Activated CD8-positive, alpha-beta memory T cell treated with anti-CD3 and anti-CD28 coated beads, Interleukin-2, amount 50 U/mL, for 4 hours (primary cell): ENCODE measurements around the gene KRTAP1-3.
"Not testable (repeated sequence)": the region's sequence is repeated elsewhere in the genome, so short reads cannot be mapped to it uniquely, and the experiment has no call there.

Experiments used
- DNase-seq: peaks from one replicate; pipeline ENCODE4 v3.0.0-alpha.2; 2020

Gene KRTAP1-3

GRCh38 chr17:41054025-41054424 lies 19.4 kb upstream of the KRTAP1-3 start:
- DNase-seq: no peak

DNA sequence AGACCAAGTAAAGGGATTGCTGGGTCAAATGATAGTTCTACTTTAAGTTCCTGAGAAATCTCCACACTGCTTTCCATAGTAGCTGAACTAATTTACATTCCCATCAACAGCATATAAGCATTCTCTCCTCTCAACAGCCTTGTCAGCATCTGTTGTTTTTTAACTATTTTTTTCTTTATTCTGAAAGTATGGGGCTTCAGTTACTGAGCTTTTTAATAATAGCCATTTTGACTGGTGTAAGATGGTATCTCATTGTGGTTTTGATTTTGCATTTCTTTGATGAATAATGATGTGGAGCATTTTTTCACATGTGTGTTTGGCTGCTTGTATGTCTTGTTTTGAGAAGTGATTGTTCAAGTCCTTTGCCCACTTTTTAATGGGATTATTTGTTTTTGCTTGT lies 17.9 kb upstream of the KRTAP1-3 start:
- DNase-seq: no peak

DNA sequence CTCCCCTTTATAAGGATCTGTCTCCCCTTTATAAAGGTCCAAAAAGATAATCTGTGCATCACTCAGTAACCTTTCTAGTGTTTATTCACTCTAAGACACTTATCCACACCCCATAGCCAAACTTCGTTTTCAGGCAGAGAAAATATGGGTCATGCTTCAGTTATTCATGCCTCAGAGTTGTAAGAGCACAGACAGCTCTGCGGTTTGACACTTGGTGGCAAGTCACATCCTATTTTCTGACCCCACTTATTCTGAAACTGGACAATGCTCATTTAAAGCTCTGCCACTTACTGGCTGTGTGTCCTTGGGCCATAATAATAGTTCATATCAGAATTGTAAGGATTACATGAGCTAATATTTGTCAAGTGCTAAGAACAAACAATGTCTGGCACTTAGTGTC lies 14.4 kb upstream of the KRTAP1-3 start:
- no peak for DNase-seq

DNA sequence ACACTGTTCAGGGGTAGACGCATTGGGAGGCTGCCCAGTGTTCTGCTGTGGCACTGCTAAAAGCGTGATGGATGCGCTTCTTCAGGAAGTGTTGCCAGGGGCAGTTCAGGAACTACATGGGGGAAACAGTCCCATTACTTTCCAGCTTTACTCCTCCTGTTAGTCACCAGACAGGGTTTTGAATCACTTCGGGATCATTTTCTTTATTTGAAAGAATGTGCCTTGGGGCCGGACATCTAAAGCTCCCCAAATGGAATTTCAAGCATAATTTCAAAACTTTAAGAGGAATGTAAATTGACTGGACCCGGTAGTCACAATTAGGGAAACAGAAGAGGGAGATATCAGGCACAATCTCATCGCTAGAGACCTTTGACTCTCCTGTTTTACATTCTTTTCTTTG lies 13.8 kb upstream of the KRTAP1-3 start:
- DNase-seq: no peak

GRCh38 chr17:41046735-41047465 lies 12.2 kb upstream of the KRTAP1-3 start, which contains the start of gene KRTAP2-1:
KRTAP2-1 (minus strand) TSS chr17:41047316; CDS start chr17:41047267, 49 bp downstream.
- not testable (repeated sequence) for DNase-seq

DNA sequence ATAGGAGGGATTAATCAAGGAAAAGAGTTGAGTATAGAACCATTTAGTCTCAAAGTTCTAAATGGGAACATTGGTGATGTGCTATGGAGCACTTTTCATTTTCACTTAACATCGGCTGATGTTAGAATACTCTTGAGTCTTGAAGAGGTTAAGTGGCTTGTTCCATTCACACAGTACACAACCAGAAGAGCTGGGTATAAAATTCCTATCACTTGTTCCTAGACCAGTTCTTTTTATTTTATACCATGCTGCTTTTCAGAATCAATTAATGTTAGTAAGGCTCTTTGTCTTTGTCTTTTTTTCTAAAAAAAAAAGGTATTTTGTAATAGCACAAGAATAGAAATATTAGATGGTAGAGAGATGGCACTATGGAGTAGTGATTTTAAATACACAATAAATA lies 8.3 kb upstream of the KRTAP1-3 start:
- no peak for DNase-seq

DNA sequence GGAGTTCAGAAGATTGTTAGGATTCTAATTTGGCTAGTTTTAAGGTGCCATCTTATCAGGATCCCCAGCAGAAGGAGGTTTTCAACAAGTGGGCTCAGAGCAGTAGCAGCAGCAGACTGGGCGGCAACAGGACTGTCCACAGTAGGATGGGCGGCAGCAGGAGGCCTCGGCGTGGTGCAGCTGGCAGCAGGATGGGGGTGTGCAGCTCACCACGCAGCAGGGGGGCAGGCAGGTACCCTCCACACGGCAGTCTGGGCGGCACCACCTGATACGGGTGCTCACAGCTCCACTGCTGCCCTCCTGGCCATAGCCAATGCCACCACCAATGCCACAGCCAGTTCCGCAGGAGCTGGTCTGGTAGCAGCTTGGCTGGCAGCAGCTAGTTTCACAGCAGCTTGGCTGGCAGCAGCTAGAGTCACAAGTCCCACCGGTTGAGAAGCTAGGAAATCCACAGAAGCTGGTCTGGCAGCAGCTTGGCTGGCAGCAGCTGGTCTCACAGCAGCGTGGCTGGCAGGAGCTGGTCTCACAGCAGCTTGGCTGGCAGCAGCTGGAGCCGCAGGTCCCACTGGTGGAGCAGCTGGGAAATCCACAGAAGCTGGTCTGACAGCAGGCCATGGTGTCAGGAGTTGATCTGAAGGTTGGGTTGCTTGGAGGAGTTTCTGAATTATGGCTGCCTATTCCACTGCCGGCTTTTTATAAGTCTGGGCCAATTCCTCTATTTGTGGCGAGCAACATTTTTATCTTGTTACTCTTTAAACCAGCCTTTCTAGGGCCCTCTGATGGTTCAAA lies 6.3 kb upstream of the KRTAP1-3 start, which contains the start of gene KRTAP1-1:
TSS of gene KRTAP1-1 (minus strand) at position 668 of the 789 bp plus-strand sequence. CDS start at position 615, 53 bp downstream.
- DNase-seq: not testable (repeated sequence)

DNA sequence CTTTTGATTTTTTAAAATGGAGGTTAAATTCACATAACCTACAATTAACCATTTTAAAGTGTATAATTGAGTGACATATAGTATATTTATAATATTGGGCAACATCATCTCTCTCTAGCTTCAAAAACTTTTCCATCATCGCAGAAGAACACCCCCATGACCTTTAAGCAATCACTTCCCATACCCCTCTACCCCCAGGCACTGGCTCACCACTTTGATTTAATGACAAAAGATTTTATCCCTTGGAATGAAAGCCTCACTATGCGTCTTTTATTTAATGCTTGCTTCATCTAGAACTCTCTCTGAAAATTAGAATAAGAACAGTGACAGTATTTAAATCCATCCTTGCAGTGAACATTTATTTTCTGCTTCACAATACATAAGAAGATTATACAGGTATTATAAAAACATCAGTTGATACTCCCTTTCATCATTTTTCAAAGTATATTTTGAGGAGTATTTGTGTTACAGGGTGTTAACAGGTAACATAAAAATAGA lies 3.2 kb upstream of the KRTAP1-3 start:
- no peak for DNase-seq

DNA sequence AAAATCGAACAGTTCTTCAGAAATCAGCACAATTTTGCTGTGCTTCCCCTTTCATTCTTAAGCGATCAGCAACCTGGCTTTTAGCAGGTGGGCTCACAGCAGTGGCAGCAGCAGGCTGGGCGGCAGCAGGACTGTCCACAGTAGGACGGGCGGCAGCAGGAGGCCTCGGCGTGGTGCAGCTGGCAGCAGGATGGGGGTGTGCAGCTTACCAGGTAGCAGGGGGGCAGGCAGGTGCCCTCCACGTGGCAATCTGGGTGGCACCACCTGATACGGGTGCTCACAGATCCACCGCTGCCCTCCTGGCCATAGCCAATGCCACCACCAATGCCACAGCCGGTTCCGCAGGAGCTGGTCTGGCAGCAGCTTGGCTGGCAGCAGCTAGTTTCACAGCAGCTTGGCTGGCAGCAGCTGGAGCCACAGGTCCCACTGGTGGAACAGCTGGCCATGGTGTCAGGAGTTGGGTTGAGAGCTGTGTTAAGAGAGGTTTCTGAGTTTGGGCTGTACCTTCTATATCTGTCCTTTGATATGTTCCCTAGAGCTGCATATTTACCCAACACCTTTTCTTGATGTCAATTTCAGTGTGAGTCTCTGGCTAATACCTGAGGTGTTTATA lies 4.9 kb downstream of the KRTAP1-3 start, which contains the start of gene KRTAP1-4:
TSS of gene KRTAP1-4 (minus strand) at position 563 of the 613 bp plus-strand sequence. CDS start at position 446, 117 bp downstream.
- no peak for DNase-seq

DNA sequence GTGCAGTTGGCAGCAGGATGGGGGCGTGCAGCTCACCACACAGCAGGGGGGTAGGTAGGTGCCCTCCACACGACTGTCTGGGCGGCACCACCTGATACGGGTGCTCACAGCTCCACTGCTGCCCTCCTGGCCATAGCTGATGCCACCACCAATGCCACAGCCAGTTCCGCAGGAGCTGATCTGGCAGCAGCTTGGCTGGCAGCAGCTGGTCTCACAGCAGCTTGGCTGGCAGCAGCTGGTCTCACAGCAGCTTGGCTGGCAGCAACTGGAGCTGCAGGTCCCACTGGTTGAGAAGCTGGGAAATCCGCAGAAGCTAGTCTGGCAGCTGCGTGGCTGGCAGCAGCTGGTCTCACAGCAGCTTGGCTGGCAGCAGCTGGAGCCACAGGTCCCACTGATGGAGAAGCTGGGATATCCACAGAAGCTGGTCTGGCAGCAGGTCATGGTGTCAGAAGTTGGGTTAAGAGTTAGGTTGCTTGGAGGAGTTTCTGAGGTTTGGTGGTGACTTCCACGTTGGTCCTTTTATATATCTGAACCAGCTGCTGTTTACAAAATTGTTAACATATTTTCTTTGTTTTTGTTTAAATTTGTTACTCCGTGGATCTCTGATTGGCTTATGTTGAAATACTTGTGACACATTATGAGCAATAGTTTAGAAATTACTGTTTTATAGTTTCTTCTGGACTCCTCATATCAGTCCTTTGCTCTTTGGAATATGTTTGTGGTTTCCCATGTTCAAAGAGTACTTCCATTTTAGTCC lies 7.8 kb downstream of the KRTAP1-3 start, which contains the start of gene KRTAP1-5:
TSS of gene KRTAP1-5 (minus strand) at position 494 of the 757 bp plus-strand sequence. CDS start at position 441, 53 bp downstream.
- DNase-seq: no peak

DNA sequence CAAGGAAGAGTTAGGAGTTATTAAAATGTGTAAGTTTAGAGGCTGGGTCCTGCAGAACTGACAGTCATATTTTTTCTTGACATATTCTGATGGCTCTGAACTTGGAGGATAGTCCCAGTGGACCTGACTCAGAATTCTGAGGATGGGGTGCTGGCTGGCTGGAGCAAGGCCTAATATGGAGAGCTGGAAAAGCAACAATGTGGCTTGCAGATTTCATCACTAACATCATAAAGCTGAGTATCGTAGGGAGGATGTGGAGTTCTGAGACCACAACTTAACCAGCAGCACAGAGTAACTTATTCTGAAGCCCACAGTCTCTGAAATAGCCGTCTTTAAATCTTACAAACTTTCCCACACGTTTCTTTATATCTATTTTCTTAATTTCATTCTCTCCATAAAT lies 10.0 kb downstream of the KRTAP1-3 start:
- no peak for DNase-seq

GRCh38 chr17:41020336-41020735 lies 14.3 kb downstream of the KRTAP1-3 start:
- no peak for DNase-seq

DNA sequence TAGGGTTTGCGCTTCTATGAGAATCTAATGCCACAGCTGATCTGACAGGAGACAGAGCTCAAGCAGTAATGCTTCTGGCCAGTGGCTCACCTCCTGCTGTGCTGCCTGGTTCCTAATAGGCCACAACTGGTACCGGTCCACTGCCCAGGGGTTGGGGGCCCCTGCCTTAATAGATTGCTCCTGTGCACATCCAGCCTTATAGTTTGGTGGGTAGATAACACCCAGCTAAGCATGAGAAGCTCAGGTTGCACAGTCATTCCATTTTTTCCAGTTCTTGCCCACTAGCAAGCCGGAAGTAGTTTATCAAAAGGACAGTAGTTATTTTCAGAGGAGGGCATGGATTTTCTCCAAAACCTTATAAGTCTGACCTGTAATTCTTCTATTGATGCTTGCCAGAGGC lies 15.3 kb downstream of the KRTAP1-3 start:
- DNase-seq: no peak

DNA sequence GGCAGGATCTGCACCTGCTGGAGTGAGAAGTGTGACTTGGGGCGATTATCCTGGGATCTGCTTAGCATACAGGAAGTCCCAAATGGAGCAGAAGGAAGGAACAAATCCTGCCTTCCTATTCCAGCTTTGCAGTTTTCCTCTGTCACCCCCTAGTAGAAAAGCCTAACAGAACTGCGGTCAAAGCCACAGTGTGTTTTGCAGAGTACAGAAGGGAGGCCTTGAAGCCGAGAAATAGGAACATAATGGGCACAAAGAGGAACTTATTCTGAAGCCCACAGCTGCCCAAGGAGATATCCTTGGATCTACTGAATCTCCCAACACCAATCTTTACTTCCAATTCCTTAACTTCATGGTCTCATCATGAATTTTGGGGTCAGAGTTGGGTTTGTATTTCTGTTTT lies 16.1 kb downstream of the KRTAP1-3 start:
- DNase-seq: no peak

GRCh38 chr17:41016578-41017215 lies 18.0 kb downstream of the KRTAP1-3 start:
- no peak for DNase-seq

- DNase-seq: no peak
These were observed 19.2 kb downstream of the KRTAP1-3 start for GRCh38 chr17:41015454-41015853.

DNA sequence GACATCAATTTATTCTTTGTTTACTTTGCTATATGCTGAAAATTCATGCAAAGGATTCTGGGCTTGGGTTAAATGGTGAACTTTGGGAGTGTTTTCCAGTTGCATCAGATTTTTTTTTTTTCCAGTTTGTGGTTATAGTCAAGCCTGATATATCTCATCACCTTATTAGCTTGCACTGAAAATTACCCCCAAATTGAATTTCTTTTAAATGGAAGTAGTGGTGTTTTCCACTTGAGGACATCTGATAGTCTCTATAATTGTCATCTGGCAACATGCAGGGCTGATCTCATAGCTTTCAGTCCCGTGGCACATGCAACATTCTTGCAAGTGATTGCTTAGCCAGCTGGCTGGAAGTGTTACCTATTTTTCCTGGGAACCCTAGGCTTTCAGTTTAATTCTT lies 21.1 kb downstream of the KRTAP1-3 start:
- DNase-seq: no peak

GRCh38 chr17:41013181-41013580 lies 21.5 kb downstream of the KRTAP1-3 start:
- DNase-seq: no peak

DNA sequence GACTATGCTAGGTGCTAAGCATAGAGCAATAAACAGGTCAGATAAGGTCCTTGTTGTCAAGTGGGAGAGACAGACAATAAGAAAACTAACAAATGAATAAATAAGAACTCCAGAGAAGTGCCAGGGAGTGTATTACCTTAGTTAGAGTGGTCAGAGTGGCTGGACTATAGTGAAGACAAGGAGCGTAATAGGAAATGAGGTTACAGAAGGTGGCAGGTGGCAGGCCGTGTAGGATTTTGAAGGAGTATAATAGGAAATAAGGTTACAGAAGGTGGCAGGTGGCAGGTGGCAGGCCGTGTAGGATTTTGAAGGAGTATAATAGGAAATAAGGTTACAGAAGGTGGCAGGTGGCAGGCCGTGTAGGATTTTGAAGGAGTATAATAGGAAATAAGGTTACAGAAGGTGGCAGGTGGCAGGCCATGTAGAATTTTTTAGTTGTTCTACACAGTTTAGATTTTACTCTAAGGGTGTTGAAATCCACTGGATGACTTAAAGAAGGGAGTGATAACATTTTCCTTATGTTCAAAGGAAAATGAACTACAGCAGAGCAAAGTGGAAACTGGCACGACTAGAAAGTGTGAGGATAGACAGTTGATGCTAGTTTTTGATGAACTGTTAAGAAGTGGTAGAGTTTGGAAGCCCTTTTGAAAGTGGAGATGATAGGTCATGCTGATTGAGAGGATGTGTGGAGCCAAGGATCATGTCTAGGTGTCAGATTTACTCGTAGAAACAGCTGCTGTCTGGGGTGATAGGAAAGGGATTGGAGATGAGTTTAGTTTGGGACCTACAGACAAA lies 22.2 kb downstream of the KRTAP1-3 start:
- no peak for DNase-seq

DNA sequence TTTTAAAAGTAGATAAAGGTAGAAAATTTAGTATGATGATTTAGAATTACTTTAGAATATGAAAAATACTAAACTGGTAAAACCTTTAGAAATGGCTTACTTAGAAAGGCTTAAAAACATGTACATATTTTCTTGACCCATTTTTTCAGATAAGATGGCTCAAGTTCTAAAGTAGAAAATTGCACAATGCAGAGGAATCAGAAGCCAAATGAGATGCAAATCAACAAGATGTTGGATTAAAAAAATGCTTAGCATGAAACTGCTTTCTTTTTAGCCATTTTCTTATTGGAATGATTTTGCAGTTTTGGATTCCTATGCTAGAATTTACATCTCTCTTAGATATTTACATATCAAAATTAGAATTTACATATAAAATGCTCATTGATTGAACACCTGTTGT lies 24.2 kb downstream of the KRTAP1-3 start:
- DNase-seq: no peak

DNA sequence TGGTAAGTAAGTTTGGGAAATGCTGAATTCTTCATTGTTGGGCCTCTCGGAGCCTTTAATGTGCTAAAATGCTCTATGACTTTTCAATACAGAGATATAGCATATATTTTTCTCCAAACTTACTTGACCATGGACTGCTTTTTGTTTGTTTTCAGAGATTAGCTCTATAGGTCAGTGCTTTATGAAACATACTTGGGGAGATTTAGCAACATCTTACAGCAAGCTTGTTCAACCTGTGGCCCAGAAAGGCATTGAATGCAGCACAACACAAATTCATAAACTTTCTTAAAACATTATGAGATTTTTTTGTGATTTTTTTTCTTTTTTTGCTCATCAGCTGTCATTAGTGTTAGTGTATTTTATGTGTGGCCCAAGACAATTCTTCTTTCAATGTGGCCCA lies 24.7 kb downstream of the KRTAP1-3 start:
- DNase-seq: no peak
